GM21381 (cell line): ENCODE measurements around the gene BARX1.

Experiments used
- ATAC-seq: cut with Tn5 transposase; IDR thresholded peaks from one replicate; pipeline ENCODE4 v1.9.1; 2021; ENCODE audit warnings: mild to moderate bottlenecking, moderate library complexity; ENCODE audit not compliant: unreplicated experiment

Gene BARX1

GRCh38 chr9:93902780-93903655, 52.1 kb downstream of the BARX1 start:
- no peak for ATAC-seq

- no peak for ATAC-seq
Measured at GRCh38 chr9:93902051-93902779, 52.9 kb downstream of the BARX1 start.
